GM18502 (cell line): ENCODE measurements around the gene AKAP6.
"Not testable (repeated sequence)": the region's sequence is repeated elsewhere in the genome, so short reads cannot be mapped to it uniquely, and the experiment has no call there.

Experiments used
- ATAC-seq: cut with Tn5 transposase; IDR thresholded peaks from one replicate; pipeline ENCODE4 v1.9.1; 2021; ENCODE audit warnings: mild to moderate bottlenecking; ENCODE audit not compliant: unreplicated experiment, poor library complexity

The AKAP6 gene

GRCh38 chr14:32368107-32368506, 39.0 kb downstream of the AKAP6 start:
- ATAC-seq: no peak

- ATAC-seq: no peak
Observed at GRCh38 chr14:32370714-32371113, 41.6 kb downstream of the AKAP6 start.

GRCh38 chr14:32372154-32372553, 43.1 kb downstream of the AKAP6 start:
- no peak for ATAC-seq

GRCh38 chr14:32373174-32373573, 44.1 kb downstream of the AKAP6 start:
- not testable (repeated sequence) for ATAC-seq

GRCh38 chr14:32374155-32374554, 45.1 kb downstream of the AKAP6 start:
- no peak for ATAC-seq

GRCh38 chr14:32375663-32376062, 46.6 kb downstream of the AKAP6 start:
- ATAC-seq: peak; percentile 58

- ATAC-seq: no peak
Observed at GRCh38 chr14:32377046-32377646, 48.0 kb downstream of the AKAP6 start.

GRCh38 chr14:32378284-32378683, 49.2 kb downstream of the AKAP6 start:
- no peak for ATAC-seq

GRCh38 chr14:32379447-32379846, 50.3 kb downstream of the AKAP6 start:
- no peak for ATAC-seq

GRCh38 chr14:32381869-32382268, 52.8 kb downstream of the AKAP6 start:
- no peak for ATAC-seq

- no peak for ATAC-seq
Observed at GRCh38 chr14:32382704-32383103, 53.6 kb downstream of the AKAP6 start.

- no peak for ATAC-seq
Observed at GRCh38 chr14:32383364-32384009, 54.4 kb downstream of the AKAP6 start.

- no peak for ATAC-seq
Observed at GRCh38 chr14:32384464-32384863, 55.4 kb downstream of the AKAP6 start.

GRCh38 chr14:32387295-32387694, 58.2 kb downstream of the AKAP6 start:
- not testable (repeated sequence) for ATAC-seq

GRCh38 chr14:32393119-32393518, 64.0 kb downstream of the AKAP6 start:
- no peak for ATAC-seq

- ATAC-seq: no peak
Observed at GRCh38 chr14:32394038-32394437, 64.9 kb downstream of the AKAP6 start.

- no peak for ATAC-seq
Observed at GRCh38 chr14:32396885-32397284, 67.8 kb downstream of the AKAP6 start.

- ATAC-seq: no peak
Observed at GRCh38 chr14:32397861-32398640, 69.0 kb downstream of the AKAP6 start.

GRCh38 chr14:32399920-32400319, 70.8 kb downstream of the AKAP6 start:
- no peak for ATAC-seq

GRCh38 chr14:32400480-32400879, 71.4 kb downstream of the AKAP6 start:
- ATAC-seq: no peak

GRCh38 chr14:32403021-32403420, 73.9 kb downstream of the AKAP6 start:
- ATAC-seq: no peak
